OCI-LY7 (cell line): ENCODE data around the gene MEAF6. TPM values are rescaled to one million over a fixed set of nuclear protein-coding genes. Genes with fewer than 3 reads are reported as not detected.

Source experiments
- BruUV-seq: library from RNA; stranded (reverse); fragments of 400-500 nt; replicated peaks from 2 replicates; lab custom pipeline; 2021; lab: Mats Ljungman, UMichigan
- CTCF ChIA-PET: fragments of 300-600 bp; sonication (Branson Sonifier 250); formaldehyde crosslinking; loops from one replicate; lab custom pipeline; 2022; ENCODE audit warnings: antibody characterized with exemption; ENCODE audit not compliant: unreplicated experiment; lab: Charles Lee
- POLR2A ChIA-PET: fragments of 300-600 bp; sonication (Branson Sonifier 250); formaldehyde crosslinking; loops from one replicate; lab custom pipeline; 2022; ENCODE audit warnings: antibody characterized with exemption; lab: Charles Lee
- DNase-seq: peaks from one replicate; pipeline ENCODE4 v3.0.0-alpha.2; 2015; ENCODE audit warnings: low spot score
- H2AFZ ChIP-seq: fragments of 200-600 bp; sonication (generic), shearing (Covaris generic); 2 replicates; pipeline ENCODE4 v1.6.1; 2014; ENCODE audit warnings: mild to moderate bottlenecking, antibody characterized with exemption, low read length, moderate library complexity
- H3K27ac ChIP-seq: fragments of 200-600 bp; sonication (generic); 2 replicates; pipeline ENCODE4 v1.5.1; 2014; ENCODE audit warnings: mixed run types, low read depth, mild to moderate bottlenecking, moderate library complexity, low read length, inconsistent platforms; ENCODE audit not compliant: poor library complexity, severe bottlenecking
- H3K36me3 ChIP-seq: fragments of 200-600 bp; sonication (generic); 2 replicates; pipeline ENCODE4 v1.6.1; 2014; ENCODE audit warnings: mild to moderate bottlenecking, antibody characterized with exemption, low read length, moderate library complexity, mixed read lengths; ENCODE audit not compliant: insufficient read depth
- H3K4me1 ChIP-seq: fragments of 200-600 bp; sonication (generic); 2 replicates; pipeline ENCODE4 v1.5.1; 2014; ENCODE audit warnings: mild to moderate bottlenecking, low read length; ENCODE audit not compliant: insufficient read depth, poor library complexity, severe bottlenecking
- H3K4me2 ChIP-seq: fragments of 200-600 bp; sonication (generic); 2 replicates; pipeline ENCODE4 v1.6.1; 2014; ENCODE audit warnings: mild to moderate bottlenecking, low read length
- H3K4me3 ChIP-seq: fragments of 200-600 bp; sonication (generic); 2 replicates; pipeline ENCODE4 v1.5.1; 2014; ENCODE audit warnings: mild to moderate bottlenecking, low read depth, low read length; ENCODE audit not compliant: poor library complexity, severe bottlenecking
- H3K79me2 ChIP-seq: fragments of 200-600 bp; sonication (generic); 2 replicates; pipeline ENCODE4 v1.6.1; 2016; ENCODE audit warnings: low read depth, mild to moderate bottlenecking, low read length, moderate library complexity, mixed read lengths; ENCODE audit not compliant: insufficient read depth
- H3K9me2 ChIP-seq: fragments of 200-600 bp; sonication (generic); 2 replicates; pipeline ENCODE4 v1.6.1; 2016; ENCODE audit warnings: mild to moderate bottlenecking, low read length, mixed read lengths; ENCODE audit not compliant: insufficient read depth
- H3K9me3 ChIP-seq: fragments of 200-600 bp; sonication (generic); 2 replicates; pipeline ENCODE4 v1.6.1; 2014; ENCODE audit warnings: mild to moderate bottlenecking, mixed run types, low read length, mixed read lengths
- H4K20me1 ChIP-seq: fragments of 200-600 bp; sonication (generic); 2 replicates; pipeline ENCODE4 v1.6.1; 2014; ENCODE audit warnings: mild to moderate bottlenecking, antibody characterized with exemption, low read length, moderate library complexity, mixed read lengths; ENCODE audit not compliant: insufficient read depth
- EZH2phosphoT487 ChIP-seq: fragments of 200-600 bp; sonication (generic); IDR thresholded peaks from 2 replicates; pipeline ENCODE4 v1.6.1; 2018; ENCODE audit warnings: low read depth, borderline replicate concordance, mild to moderate bottlenecking, mixed run types, antibody characterized with exemption, low read length, moderate library complexity, mixed read lengths
- intact Hi-C: fragments of 100-400 bp; cut with micrococcal nuclease; formaldehyde crosslinking; loops from one replicate; pipeline ENCODE4 v1.10.0; 2022; ENCODE audit not compliant: unreplicated experiment
- total RNA-seq, 2 experiments: library from RNA; depleted of rRNA in 1 of 2; stranded (reverse); fragments of >200 nt in 1 of 2; shearing (Covaris generic) in 1 of 2; gene quantifications; 2 replicates each; pipeline ENCODE4 v1.2.3, GENCODE V29; 2014 to 2022
- TF ChIP-seq, protein P1 (sequence below): fragments of 200-600 bp; sonication (generic); conservative IDR thresholded peaks from 2 replicates; pipeline ENCODE4 v1.5.1; 2014; ENCODE audit warnings: mild to moderate bottlenecking, antibody characterized with exemption, low read length, moderate library complexity, mixed read lengths

Gene MEAF6
- total RNA-seq, 2 experiments from 2014 or later = 69.8 to 74.3 TPM

DNA sequence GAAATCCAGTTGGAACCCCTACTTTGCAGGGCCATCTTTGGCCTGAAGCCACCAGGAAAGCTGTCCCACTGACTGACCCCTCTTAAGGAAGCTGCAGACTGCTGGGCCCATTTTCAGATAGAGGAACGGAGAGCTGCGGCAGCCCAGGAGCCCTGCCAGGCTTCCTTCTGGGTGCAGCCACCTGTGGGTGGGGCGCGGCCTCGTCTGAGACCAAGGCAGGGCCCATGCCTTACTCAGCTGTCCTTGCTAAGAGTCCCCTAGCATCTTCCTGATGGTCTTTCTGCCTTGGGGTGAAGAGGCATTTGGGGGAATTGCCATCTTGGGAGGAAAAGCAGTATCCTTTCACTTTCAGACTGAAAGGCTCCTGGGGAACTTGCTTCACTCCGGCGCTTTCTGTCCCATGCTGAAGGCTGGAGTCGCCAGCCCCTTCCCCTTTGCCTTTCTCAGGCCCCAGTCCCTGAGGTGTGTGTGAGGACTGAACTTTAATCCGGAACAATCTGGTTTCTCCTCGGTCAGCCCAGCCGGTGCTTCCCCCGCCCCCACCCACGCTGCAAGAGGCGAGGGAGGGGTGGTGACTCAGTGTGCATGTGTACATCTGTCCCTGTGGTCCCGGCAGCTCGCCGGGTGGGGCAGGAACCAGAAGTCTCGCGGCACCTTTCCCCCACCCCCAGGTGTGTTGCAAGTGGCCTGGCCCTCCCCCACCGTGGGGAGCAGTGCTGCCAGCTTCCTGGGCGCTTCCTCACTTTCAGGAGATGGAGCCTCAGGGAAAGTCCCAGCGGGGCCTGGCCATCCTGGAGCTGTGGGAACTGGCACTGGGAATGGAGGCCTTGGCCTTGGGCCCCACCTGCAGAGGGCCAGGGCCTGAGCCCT is 35.1 kb downstream of the MEAF6 start:
- H3K9me3 ChIP-seq = no peaks in the 10 kb centered on the region

DNA sequence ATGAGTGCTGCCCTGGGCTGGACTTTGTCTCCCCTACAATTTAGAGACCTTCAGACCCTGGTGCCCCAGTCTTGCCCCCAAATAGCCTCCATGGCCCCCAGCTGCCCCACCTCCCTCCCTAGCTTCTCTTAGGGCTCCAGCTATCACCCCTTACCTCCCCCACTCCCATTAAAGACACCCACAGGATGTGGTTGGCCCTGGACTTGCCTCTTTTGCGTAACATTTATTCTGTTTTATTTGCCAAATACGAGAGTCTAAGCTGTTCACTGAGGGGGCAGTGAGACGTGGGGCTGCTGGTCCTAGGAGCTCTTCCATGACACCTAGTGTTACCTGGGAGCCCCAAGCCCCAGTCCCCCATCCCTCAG is 35.7 kb downstream of the MEAF6 start:
- Histone ChIP-seq H4K20me1 (peaks cover 9% of the 10 kb centered on the region; the same call in 1 of the 2 replicates), H2AFZ (no peak overlapping the region), H3K9me2 (no peaks in the 10 kb centered on the region), H3K9me3 (no peaks in the 10 kb centered on the region), H3K27ac (peak overlapping the region; percentile 78), H3K4me1 (peaks cover 44% of the 10 kb centered on the region), H3K4me3 (peak overlapping the region; percentile 78), H3K79me2 (peaks cover 54% of the 10 kb centered on the region), H3K4me2 (peak overlapping the region; percentile 97), H3K36me3 (peaks cover 79% of the 10 kb centered on the region)
- ChIA-PET POLR2A (interaction anchor here (1.0 kb wide), 2 partner anchors 9 to 34 kb away, joined by 5 read pairs; no protein-coding TSS in a partner anchor), CTCF (interaction anchor here (1.4 kb wide), 1 partner anchor 8 kb away, joined by 8 read pairs; no protein-coding TSS in a partner anchor)
- no peak for TF ChIP-seq EZH2phosphoT487
- TF ChIP-seq, protein P1, sequence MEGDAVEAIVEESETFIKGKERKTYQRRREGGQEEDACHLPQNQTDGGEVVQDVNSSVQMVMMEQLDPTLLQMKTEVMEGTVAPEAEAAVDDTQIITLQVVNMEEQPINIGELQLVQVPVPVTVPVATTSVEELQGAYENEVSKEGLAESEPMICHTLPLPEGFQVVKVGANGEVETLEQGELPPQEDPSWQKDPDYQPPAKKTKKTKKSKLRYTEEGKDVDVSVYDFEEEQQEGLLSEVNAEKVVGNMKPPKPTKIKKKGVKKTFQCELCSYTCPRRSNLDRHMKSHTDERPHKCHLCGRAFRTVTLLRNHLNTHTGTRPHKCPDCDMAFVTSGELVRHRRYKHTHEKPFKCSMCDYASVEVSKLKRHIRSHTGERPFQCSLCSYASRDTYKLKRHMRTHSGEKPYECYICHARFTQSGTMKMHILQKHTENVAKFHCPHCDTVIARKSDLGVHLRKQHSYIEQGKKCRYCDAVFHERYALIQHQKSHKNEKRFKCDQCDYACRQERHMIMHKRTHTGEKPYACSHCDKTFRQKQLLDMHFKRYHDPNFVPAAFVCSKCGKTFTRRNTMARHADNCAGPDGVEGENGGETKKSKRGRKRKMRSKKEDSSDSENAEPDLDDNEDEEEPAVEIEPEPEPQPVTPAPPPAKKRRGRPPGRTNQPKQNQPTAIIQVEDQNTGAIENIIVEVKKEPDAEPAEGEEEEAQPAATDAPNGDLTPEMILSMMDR = 0 out of 2 replicates have a peak, but pooled peaks have one; percentile 31
- intact Hi-C loops = no loop called here
- peak; percentile 35 for DNase-seq
- no TSS peak for BruUV-seq

More for the DNA sequence above, 35.1 kb downstream of the MEAF6 start:
- Histone ChIP-seq H3K79me2 (peaks cover 54% of the 10 kb centered on the region), H3K27ac (peak overlapping the region; percentile 78), H3K4me1 (peaks cover 41% of the 10 kb centered on the region), H4K20me1 (peaks cover 9% of the 10 kb centered on the region; the same call in 1 of the 2 replicates), H3K36me3 (peaks cover 85% of the 10 kb centered on the region), H3K4me3 (peak overlapping the region; percentile 78), H3K9me2 (no peaks in the 10 kb centered on the region), H3K4me2 (peak overlapping the region; percentile 97), H2AFZ (no peak overlapping the region)
- BruUV-seq = no TSS peak
- intact Hi-C loops = no loop called here
- CTCF ChIA-PET = interaction anchor here (1.4 kb wide), 1 partner anchor 8 kb away, joined by 8 read pairs; no protein-coding TSS in a partner anchor
- POLR2A ChIA-PET = interaction anchor here (1.0 kb wide), 2 partner anchors 9 to 35 kb away, joined by 5 read pairs; no protein-coding TSS in a partner anchor
- TF ChIP-seq, protein P1 = peak; percentile 5; the same call in 1 of the 2 replicates
- TF ChIP-seq EZH2phosphoT487 = no peak
- peak; percentile 71 for DNase-seq
